Activated CD8-positive, alpha-beta T cell treated with anti-CD3 and anti-CD28 coated beads for 36 hours (primary cell): ENCODE results near the gene CCR5. TPM values are rescaled to one million over a fixed set of nuclear protein-coding genes. Genes with fewer than 3 reads are reported as not detected.
"Not testable (repeated sequence)": the region's sequence is repeated elsewhere in the genome, so short reads cannot be mapped to it uniquely, and the experiment has no call there.

Source experiments
- ATAC-seq: fragments of 200-7000 bp; cut with Tn5 transposase; one replicate; pipeline ENCODE4 v1.10.0; 2021; ENCODE audit warnings: mild to moderate bottlenecking, moderate library complexity
- CTCF ChIA-PET: fragments of 350-600 bp; sonication (Branson Sonifier 250); formaldehyde crosslinking; loops from one replicate; lab custom pipeline; 2021; ENCODE audit warnings: antibody characterized with exemption; lab: Charles Lee
- POLR2A ChIA-PET: fragments of 350-600 bp; sonication (Branson Sonifier 250); formaldehyde crosslinking; loops from one replicate; lab custom pipeline; 2021; ENCODE audit warnings: antibody characterized with exemption; lab: Charles Lee
- DNase-seq: peaks from one replicate; pipeline ENCODE4 v3.0.0-alpha.2; 2020
- H3K27ac Mint-ChIP-seq: one replicate; pipeline ENCODE4 v1.8.0; 2021; ENCODE audit warnings: mild to moderate bottlenecking, mixed read lengths
- H3K27me3 Mint-ChIP-seq: one replicate; pipeline ENCODE4 v1.8.0; 2021; ENCODE audit warnings: mixed read lengths
- H3K36me3 Mint-ChIP-seq: one replicate; pipeline ENCODE4 v1.8.0; 2021; ENCODE audit warnings: low read depth, mixed read lengths
- H3K4me1 Mint-ChIP-seq: one replicate; pipeline ENCODE4 v1.8.0; 2021; ENCODE audit warnings: low read depth, mixed read lengths
- H3K4me3 Mint-ChIP-seq: one replicate; pipeline ENCODE4 v1.8.0; 2021; ENCODE audit warnings: mild to moderate bottlenecking, moderate library complexity, mixed read lengths
- H3K9me3 Mint-ChIP-seq: one replicate; pipeline ENCODE4 v1.8.0; 2021; ENCODE audit warnings: mixed read lengths
- intact Hi-C: fragments of 100-400 bp; cut with micrococcal nuclease; formaldehyde crosslinking; loops from one replicate; pipeline ENCODE4 v1.10.0; 2022
- total RNA-seq, 2 experiments: library from RNA; stranded (reverse); gene quantifications; one replicate each; pipeline ENCODE4 v1.2.3, GENCODE V29; 2021
- TF ChIP-seq, protein P1 (sequence below): fragments of 200-600 bp; IDR thresholded peaks from one replicate; pipeline ENCODE4 v1.8.0; 2022; ENCODE audit warnings: antibody characterized with exemption, mild to moderate bottlenecking

The CCR5 gene
- total RNA-seq, 2 experiments from 2014 or later = 1.7 to 2.2 TPM

DNA sequence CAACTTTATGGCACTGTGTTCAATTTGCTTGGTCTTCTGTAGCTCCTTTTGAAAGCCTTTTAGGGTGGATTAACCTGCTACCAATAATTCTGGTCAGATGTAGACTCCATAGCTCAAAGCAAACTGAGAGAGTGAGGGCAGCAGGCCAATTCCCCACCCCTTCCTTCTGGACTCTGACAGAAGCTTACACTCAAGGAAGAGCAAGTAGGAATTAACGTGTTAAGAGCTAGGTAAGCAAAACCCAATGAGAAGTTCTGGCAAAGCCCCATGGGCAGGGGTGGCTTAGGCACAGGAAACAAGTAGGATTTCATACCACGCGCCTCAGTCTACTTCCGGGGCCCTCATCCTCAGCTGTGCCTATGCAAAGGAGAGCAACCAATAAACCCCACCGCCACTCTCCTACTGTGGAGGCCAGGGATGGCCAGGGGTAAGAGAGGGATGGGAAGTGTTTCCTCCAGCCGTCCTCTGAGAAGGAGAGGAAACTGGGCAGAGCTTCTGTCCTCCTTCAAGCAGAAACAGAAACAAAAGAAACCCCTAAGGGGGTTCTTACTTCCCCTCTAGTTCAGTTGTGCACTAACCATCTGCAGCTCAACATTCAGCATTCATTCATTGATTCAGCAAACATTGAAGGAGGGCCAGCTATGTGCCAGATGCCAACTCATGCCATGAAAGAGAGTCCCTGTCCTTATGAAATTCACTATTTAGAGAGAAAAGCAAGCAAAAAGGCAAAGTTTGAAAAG, 12.6 kb downstream of the CCR5 start:
- no peaks in the 10 kb centered on the region for H3K36me3 Mint-ChIP-seq
- no peak overlapping the region for H3K4me3 Mint-ChIP-seq
- TF ChIP-seq, protein P1, sequence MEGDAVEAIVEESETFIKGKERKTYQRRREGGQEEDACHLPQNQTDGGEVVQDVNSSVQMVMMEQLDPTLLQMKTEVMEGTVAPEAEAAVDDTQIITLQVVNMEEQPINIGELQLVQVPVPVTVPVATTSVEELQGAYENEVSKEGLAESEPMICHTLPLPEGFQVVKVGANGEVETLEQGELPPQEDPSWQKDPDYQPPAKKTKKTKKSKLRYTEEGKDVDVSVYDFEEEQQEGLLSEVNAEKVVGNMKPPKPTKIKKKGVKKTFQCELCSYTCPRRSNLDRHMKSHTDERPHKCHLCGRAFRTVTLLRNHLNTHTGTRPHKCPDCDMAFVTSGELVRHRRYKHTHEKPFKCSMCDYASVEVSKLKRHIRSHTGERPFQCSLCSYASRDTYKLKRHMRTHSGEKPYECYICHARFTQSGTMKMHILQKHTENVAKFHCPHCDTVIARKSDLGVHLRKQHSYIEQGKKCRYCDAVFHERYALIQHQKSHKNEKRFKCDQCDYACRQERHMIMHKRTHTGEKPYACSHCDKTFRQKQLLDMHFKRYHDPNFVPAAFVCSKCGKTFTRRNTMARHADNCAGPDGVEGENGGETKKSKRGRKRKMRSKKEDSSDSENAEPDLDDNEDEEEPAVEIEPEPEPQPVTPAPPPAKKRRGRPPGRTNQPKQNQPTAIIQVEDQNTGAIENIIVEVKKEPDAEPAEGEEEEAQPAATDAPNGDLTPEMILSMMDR = no peak
- peaks cover 23% of the 10 kb centered on the region for H3K4me1 Mint-ChIP-seq
- CTCF ChIA-PET = interaction anchor here (0.8 to 5.5 kb wide), 6 partner anchors 9 to 304 kb away, joined by 3 to 33 read pairs (median 5); partner anchors contain the start of genes CCR5 and CCR5AS
- H3K27me3 Mint-ChIP-seq = peaks cover 4% of the 10 kb centered on the region
- H3K9me3 Mint-ChIP-seq = no peaks in the 10 kb centered on the region
- intact Hi-C loops = no loop called here
- ATAC-seq = no peak
- no peak overlapping the region for H3K27ac Mint-ChIP-seq
- DNase-seq = no peak
- POLR2A ChIA-PET = interaction anchor here (1.3 kb wide), 1 partner anchor 15 kb away, joined by 4 read pairs; no protein-coding TSS in a partner anchor

DNA sequence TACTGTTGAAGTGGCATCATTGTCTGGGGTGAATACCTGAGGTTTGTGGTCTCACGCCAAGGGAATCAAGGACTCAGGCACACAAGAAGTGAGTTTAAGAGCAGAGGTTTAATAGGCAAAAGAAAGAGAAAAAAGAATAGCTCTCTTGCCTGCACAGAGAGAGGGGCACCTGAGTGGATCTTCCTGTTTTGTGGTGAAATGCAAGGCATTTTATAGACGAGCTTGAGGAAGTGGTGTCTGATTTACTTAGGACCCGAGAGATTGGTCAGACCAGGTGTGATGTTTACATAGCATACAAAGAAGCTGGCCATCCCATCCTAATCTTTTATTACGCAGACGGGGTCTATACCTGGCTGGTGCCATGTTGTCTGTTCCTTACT, 13.2 kb downstream of the CCR5 start:
- TF ChIP-seq, protein P1 = no peak
- peaks cover 21% of the 10 kb centered on the region for H3K4me1 Mint-ChIP-seq
- no peaks in the 10 kb centered on the region for H3K36me3 Mint-ChIP-seq
- H3K4me3 Mint-ChIP-seq = no peak overlapping the region
- ChIA-PET POLR2A (no interaction called here), CTCF (interaction anchor here (1.1 to 5.5 kb wide), 4 partner anchors 13 to 304 kb away, joined by 3 to 33 read pairs (median 10); partner anchors contain the start of gene CCR5)
- H3K27me3 Mint-ChIP-seq = peaks cover 4% of the 10 kb centered on the region
- no peak overlapping the region for H3K27ac Mint-ChIP-seq
- intact Hi-C loops = no loop called here
- ATAC-seq = no peak
- no peaks in the 10 kb centered on the region for H3K9me3 Mint-ChIP-seq
- no peak for DNase-seq

DNA sequence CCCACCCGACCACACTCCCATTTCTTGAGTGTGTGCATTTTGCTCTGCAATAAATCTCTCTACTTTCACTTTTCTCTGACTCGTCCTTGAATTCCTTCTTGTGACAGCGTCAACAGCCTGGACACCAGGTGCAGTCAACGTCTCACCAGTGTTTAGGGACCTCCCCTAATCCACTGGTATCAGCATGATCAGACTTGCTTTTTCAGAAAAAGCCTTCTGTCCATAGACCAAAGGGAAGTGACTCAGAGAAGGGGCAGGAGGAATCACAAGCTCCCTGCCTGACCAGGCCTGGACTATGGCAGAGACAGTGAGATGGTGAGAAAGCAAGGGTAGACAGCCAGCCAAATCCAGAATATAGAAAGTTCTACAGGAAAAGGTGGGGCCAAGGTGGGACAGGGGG, 15.5 kb downstream of the CCR5 start:
- Mint-ChIP-seq H3K27ac (no peak overlapping the region), H3K4me1 (peaks cover 15% of the 10 kb centered on the region), H3K36me3 (no peaks in the 10 kb centered on the region), H3K4me3 (no peak overlapping the region), H3K27me3 (peaks cover 4% of the 10 kb centered on the region), H3K9me3 (no peaks in the 10 kb centered on the region)
- intact Hi-C loops = no loop called here
- POLR2A ChIA-PET = interaction anchor here (0.8 kb wide), 1 partner anchor 26 kb away, joined by 3 read pairs; no protein-coding TSS in a partner anchor
- ATAC-seq (peak; percentile 88), DNase-seq (peak; percentile 37)
- TF ChIP-seq, protein P1 = no peak
- CTCF ChIA-PET = interaction anchor here (0.9 to 1.7 kb wide), 4 partner anchors 14 to 307 kb away, joined by 3 read pairs; no protein-coding TSS in a partner anchor

DNA sequence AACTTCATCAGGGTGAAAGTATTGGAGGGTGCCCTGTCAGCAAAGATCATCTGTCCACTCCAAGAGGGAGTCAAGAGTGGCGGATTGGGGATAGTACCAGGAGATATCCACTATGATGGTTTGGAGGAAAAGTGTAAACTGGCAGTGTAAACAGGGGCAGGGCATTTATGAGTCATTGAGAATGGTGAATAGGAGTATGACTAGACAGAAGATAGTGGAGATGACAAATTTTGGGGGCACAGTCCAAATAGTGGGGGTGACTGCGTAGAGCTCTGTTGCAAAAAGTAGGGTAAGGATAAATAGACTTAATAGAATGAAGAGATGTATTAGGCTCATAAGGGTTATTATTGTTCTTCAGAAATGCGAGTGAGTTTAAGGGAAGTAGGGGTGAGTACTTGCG, 18.1 kb downstream of the CCR5 start:
- H3K27me3 Mint-ChIP-seq, H3K9me3 Mint-ChIP-seq, H3K4me3 Mint-ChIP-seq, intact Hi-C loops, ATAC-seq, H3K36me3 Mint-ChIP-seq, DNase-seq, H3K4me1 Mint-ChIP-seq, H3K27ac Mint-ChIP-seq: not testable (repeated sequence)
- POLR2A ChIA-PET = interaction anchor here (0.5 kb wide), 1 partner anchor 58 kb away, joined by 3 read pairs; no protein-coding TSS in a partner anchor
- CTCF ChIA-PET = interaction anchor here (1.0 kb wide), 1 partner anchor 100 kb away, joined by 4 read pairs; no protein-coding TSS in a partner anchor

DNA sequence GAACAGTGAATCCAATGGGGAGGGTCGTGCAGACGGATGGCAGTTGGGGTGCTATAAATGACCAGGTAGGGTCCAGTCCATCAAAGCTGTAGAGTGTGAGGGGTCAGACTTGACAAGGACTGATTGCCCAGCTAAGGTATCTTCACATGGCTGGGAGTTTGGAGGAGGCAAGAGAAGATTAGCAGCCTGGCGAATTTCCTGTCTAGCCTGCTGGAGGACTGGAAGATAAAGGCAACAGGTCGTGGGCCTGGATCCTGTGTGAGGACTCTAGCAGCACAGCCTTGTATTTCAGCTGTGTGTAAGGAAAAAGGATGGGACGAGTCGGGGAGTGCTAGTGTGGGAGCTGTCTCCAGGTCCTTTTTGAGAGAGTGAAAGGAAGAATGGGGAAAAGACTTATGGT, 18.6 kb downstream of the CCR5 start:
- no peak overlapping the region for H3K27ac Mint-ChIP-seq
- ATAC-seq = no peak
- H3K9me3 Mint-ChIP-seq = no peaks in the 10 kb centered on the region
- POLR2A ChIA-PET = no interaction called here
- H3K4me3 Mint-ChIP-seq = no peak overlapping the region
- peaks cover 4% of the 10 kb centered on the region for H3K4me1 Mint-ChIP-seq
- CTCF ChIA-PET = interaction anchor here (1.0 kb wide), 1 partner anchor 99 kb away, joined by 4 read pairs; no protein-coding TSS in a partner anchor
- intact Hi-C loops = no loop called here
- DNase-seq = no peak
- peaks cover 4% of the 10 kb centered on the region for H3K27me3 Mint-ChIP-seq
- no peaks in the 10 kb centered on the region for H3K36me3 Mint-ChIP-seq
- TF ChIP-seq, protein P1 = no peak

DNA sequence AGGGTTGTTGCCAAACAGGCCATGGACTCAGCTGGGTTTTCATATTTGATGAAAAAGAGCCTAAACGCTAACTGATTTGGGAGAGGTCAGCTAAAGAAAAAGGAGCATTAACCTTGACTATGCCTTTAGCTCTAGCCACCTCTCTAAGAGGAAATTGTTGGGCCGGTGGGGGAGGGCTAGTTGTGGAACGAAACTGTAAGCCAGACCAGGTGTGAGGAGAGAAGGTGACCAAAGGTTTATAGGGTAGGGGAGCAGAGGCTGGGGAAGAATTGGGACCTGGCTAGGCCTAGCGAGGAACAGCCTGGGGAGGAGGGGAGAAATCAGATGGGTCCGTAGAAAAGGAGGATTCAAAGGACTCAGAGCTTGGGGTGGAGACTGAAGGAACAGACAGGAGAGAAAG, 20.8 kb downstream of the CCR5 start:
- CTCF ChIA-PET, H3K36me3 Mint-ChIP-seq, ATAC-seq, intact Hi-C loops, DNase-seq, H3K4me1 Mint-ChIP-seq, H3K9me3 Mint-ChIP-seq, H3K27ac Mint-ChIP-seq, H3K27me3 Mint-ChIP-seq, H3K4me3 Mint-ChIP-seq: not testable (repeated sequence)
- POLR2A ChIA-PET = interaction anchor here (0.6 kb wide), 1 partner anchor 259 kb away, joined by 3 read pairs; no protein-coding TSS in a partner anchor
